Hepatocyte (in vitro differentiated cells): ENCODE results near the gene CROCC2. TPM values are rescaled to one million over a fixed set of nuclear protein-coding genes. Genes with fewer than 3 reads are reported as not detected.

Experiments
- DNase-seq: peaks from one replicate; pipeline ENCODE4 v3.0.0-alpha.2; 2016; ENCODE audit warnings: low spot score
- H2AFZ ChIP-seq: fragments of 200-600 bp; sonication (generic); 2 replicates; pipeline ENCODE4 v1.6.0; 2016; ENCODE audit warnings: antibody characterized with exemption, mild to moderate bottlenecking
- H3K27ac ChIP-seq: fragments of 200-600 bp; sonication (generic); 2 replicates; pipeline ENCODE4 v1.5.1; 2016; ENCODE audit warnings: mild to moderate bottlenecking
- H3K27me3 ChIP-seq: fragments of 200-600 bp; sonication (generic); 2 replicates; pipeline ENCODE4 v1.6.1; 2016
- H3K36me3 ChIP-seq: fragments of 200-600 bp; sonication (generic); replicated peaks from 2 replicates; pipeline ENCODE4 v1.5.1; 2016; ENCODE audit warnings: low read depth; ENCODE audit not compliant: insufficient read depth
- H3K4me1 ChIP-seq: fragments of 200-600 bp; sonication (generic); 2 replicates; pipeline ENCODE4 v1.5.1; 2016; ENCODE audit warnings: mild to moderate bottlenecking, moderate library complexity; ENCODE audit not compliant: insufficient read depth
- H3K4me2 ChIP-seq: fragments of 200-600 bp; sonication (generic); 2 replicates; pipeline ENCODE4 v1.6.0; 2016
- H3K4me3 ChIP-seq: fragments of 200-600 bp; sonication (generic); 2 replicates; pipeline ENCODE4 v1.5.1; 2016; ENCODE audit warnings: mild to moderate bottlenecking
- H3K79me2 ChIP-seq: fragments of 200-600 bp; sonication (generic); 2 replicates; pipeline ENCODE4 v1.6.0; 2017; ENCODE audit warnings: mild to moderate bottlenecking
- H3K9me2 ChIP-seq: fragments of 200-600 bp; sonication (generic); replicated peaks from 2 replicates; pipeline ENCODE4 v1.6.0; 2017; ENCODE audit warnings: mild to moderate bottlenecking; ENCODE audit not compliant: insufficient read depth
- H3K9me3 ChIP-seq: fragments of 200-600 bp; sonication (generic); 2 replicates; pipeline ENCODE4 v1.5.1; 2016; ENCODE audit warnings: low read depth, mild to moderate bottlenecking
- H4K20me1 ChIP-seq: fragments of 200-600 bp; sonication (generic); 2 replicates; pipeline ENCODE4 v1.6.0; 2016; ENCODE audit warnings: mild to moderate bottlenecking; ENCODE audit not compliant: insufficient read depth, poor library complexity, severe bottlenecking
- CTCF ChIP-seq: fragments of 200-600 bp; sonication (generic); IDR thresholded peaks from 2 replicates; pipeline ENCODE4 v1.5.1; 2016; ENCODE audit warnings: antibody characterized with exemption, mild to moderate bottlenecking; ENCODE audit not compliant: poor library complexity
- EZH2 ChIP-seq: fragments of 200-600 bp; sonication (generic); IDR thresholded peaks from 2 replicates; pipeline ENCODE4 v1.6.1; 2016; ENCODE audit warnings: antibody characterized with exemption, mild to moderate bottlenecking, borderline replicate concordance
- EZH2phosphoT487 ChIP-seq: fragments of 200-600 bp; sonication (generic); IDR thresholded peaks from one replicate; pipeline ENCODE4 v1.6.1; 2018; ENCODE audit warnings: antibody characterized with exemption, mild to moderate bottlenecking, low read depth, moderate library complexity; ENCODE audit not compliant: unreplicated experiment, severe bottlenecking
- WGBS: methylation state at CpG from one replicate; pipeline ENCODE4 v1.1.6; 2016; ENCODE audit warnings: low lambda C conversion rate; ENCODE audit errors: missing lambda C conversion rate; 5-methylcytosine and 5-hydroxymethylcytosine counted together
- polyA plus RNA-seq: library from polyadenylated mRNA; unstranded; fragments of >200 nt; fragmentation: Nextera tagmentation; extraction: Ambion mirVana; gene quantifications from 2 replicates; pipeline ENCODE4 v1.2.1, GENCODE V29; 2016
- total RNA-seq: library from RNA; depleted of rRNA; stranded (reverse); fragments of >200 nt; gene quantifications from 2 replicates; pipeline ENCODE4 v1.2.3, GENCODE V29; 2014

CROCC2 gene
- total and polyA plus RNA-seq, 2 experiments from 2014 or later = 0.04 to 0.10 TPM

GRCh38 chr2:241003830-241004564 is 97.9 kb downstream of the CROCC2 start:
- DNase-seq = no peak
- Histone ChIP-seq H3K4me2 (no peak overlapping the region), H3K9me3 (no peaks in the 10 kb centered on the region), H3K36me3 (no peaks in the 10 kb centered on the region), H3K79me2 (no peaks in the 10 kb centered on the region), H2AFZ (no peak overlapping the region), H3K4me3 (no peak overlapping the region), H3K27me3 (peaks cover 12% of the 10 kb centered on the region), H3K9me2 (no peaks in the 10 kb centered on the region), H4K20me1 (no peaks in the 10 kb centered on the region), H3K27ac (no peak overlapping the region), H3K4me1 (no peaks in the 10 kb centered on the region)
- TF ChIP-seq EZH2phosphoT487 (no peak), CTCF (no peak), EZH2 (no peak)
- 96% methylated on average over 1 of the region's 1 CpG for WGBS

GRCh38 chr2:241005569-241005968 is 99.4 kb downstream of the CROCC2 start:
- H3K4me2 ChIP-seq = no peak overlapping the region
- H3K9me3 ChIP-seq = no peaks in the 10 kb centered on the region
- H2AFZ ChIP-seq = no peak overlapping the region
- H3K27me3 ChIP-seq = no peaks in the 10 kb centered on the region
- H3K4me3 ChIP-seq = no peak overlapping the region
- H3K79me2 ChIP-seq = no peaks in the 10 kb centered on the region
- H3K4me1 ChIP-seq = peaks cover 15% of the 10 kb centered on the region
- H3K36me3 ChIP-seq = no peaks in the 10 kb centered on the region
- no peak for TF ChIP-seq EZH2
- no peak for TF ChIP-seq EZH2phosphoT487
- no peak for TF ChIP-seq CTCF
- WGBS = 93% methylated on average over 2 of the region's 2 CpGs
- H3K9me2 ChIP-seq = no peaks in the 10 kb centered on the region
- no peaks in the 10 kb centered on the region for H4K20me1 ChIP-seq
- DNase-seq = no peak
- no peak overlapping the region for H3K27ac ChIP-seq

GRCh38 chr2:241006412-241006811 is 100.3 kb downstream of the CROCC2 start:
- DNase-seq = no peak
- Histone ChIP-seq H3K4me2 (no peak overlapping the region), H3K9me2 (no peaks in the 10 kb centered on the region), H3K27me3 (no peaks in the 10 kb centered on the region), H2AFZ (no peak overlapping the region), H3K27ac (no peak overlapping the region), H3K9me3 (no peaks in the 10 kb centered on the region), H3K4me1 (peaks cover 17% of the 10 kb centered on the region), H4K20me1 (no peaks in the 10 kb centered on the region), H3K79me2 (no peaks in the 10 kb centered on the region), H3K36me3 (no peaks in the 10 kb centered on the region), H3K4me3 (no peak overlapping the region)
- TF ChIP-seq EZH2phosphoT487 = no peak
- no peak for TF ChIP-seq CTCF
- TF ChIP-seq EZH2 = no peak
- WGBS = 88% methylated on average over 3 of the region's 3 CpGs
